Measurements from ENCODE around the gene CDC42BPG.
"Not testable (repeated sequence)": the region's sequence is repeated elsewhere in the genome, so short reads cannot be mapped to it uniquely, and the experiment has no call there.

The CDC42BPG gene

DNA sequence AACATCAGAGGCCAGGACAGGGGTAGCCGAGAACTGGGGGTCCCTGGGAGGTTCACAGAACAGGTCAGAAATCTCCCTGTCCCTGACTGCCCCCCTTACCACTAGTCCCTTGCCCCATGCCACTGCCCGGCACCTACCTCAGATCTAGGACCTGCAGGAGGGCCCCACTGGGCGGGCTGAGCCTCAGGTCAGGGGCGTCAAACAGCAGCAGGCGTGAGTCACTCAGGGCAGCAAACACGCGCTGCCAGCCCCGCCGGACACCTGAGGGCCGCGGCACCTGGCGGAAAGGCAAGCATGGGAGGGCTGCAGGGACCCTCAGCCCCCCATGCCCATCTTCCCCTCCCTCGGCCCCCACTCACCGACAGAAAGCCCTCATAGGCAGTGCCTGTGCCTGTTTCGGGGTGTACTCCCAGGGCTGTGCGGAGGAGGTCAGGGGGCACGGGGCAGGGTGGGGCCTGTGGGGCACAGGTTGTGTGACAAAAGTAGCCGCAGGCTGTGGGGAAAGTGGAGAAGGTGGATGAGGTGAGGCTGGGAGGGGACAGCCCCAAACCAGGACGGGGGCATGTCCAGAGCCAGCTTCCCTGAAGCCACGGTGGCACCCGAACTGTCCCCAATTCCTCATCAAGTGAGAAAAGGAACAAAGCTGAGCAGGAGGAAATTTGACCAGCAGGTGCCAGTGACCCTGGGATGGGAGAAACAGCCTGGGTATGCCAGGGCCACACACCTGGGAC, 11.8 kb downstream of the CDC42BPG start:
- DNase-seq, result no peak

DNA sequence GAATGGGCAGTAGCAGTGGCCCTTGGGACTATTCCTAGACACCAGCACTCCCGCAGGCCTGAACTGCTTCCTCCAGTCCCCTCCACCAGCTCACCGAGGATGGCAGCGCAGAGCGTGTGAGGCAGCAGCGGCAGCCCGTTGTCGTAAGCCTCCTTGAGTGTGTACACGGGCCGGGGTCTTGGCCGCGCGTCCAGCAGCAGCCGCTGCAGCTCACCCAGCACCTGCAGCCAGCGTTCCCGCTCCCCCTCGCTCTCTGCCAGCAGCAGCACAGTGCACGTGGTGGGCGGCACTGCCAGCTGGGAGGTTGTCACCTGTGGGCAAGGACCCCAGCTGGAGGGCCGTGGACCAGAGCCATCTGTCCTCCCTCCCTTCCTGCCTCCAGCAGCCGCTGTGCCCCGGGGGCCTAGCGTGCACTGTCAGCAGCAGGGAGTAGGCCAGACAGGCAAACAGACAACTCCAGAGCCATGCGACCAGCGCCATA, 13.0 kb downstream of the CDC42BPG start:
- no peak for DNase-seq

DNA sequence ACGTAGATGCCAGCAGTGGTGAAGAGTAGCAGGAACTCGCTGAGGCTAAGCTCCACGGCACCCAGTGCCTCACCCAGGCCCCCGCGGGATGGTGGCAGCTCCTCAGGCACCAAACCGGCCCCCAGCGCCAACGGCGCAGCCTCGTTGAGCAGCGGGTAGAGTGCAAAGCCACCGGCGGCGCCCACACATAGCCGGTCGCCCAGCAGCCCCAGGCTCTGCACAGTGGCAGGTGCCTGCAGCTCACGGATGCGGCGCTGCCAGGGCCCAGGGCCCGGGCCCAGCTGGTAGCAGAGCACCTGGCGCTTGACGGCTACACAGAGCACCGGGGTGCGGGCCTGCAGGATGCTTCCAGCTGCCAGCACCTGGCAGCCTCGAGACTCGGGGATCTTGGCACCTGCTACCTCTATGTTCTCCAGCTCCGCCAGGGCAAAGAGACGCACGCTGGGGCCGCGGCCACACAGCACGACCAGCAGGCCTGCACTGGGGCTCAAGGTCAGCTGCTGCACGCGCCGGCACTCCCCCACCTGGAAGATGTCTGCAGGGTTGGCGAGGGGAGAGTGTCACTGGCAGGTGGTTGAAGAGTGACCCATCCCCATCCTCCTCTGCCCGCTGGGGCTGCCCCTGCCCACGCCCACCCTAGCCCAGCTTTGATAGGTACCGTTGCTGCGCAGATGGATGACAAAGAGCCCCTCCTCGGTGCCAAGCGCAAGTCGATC, 14.8 kb downstream of the CDC42BPG start:
- DNase-seq, result no peak

DNA sequence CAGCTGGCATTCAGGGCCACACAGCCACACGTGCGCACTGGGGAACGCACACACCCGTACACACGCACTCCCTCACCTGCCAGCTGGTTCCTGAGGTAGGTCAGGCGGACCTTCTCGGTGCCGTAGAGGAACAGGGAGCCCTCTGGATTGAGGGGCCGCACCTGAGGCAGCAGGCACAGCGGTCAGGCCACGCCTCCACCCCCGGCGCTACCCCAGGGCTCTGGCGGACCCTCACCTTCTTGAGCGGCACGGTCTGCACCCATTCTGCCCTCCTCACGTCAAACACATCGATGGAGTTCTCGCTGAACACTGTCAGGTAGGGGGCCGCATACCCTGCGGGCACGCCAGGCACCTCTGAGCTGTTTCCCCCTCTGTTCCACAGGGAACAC, 17.0 kb downstream of the CDC42BPG start:
- no peak for DNase-seq

DNA sequence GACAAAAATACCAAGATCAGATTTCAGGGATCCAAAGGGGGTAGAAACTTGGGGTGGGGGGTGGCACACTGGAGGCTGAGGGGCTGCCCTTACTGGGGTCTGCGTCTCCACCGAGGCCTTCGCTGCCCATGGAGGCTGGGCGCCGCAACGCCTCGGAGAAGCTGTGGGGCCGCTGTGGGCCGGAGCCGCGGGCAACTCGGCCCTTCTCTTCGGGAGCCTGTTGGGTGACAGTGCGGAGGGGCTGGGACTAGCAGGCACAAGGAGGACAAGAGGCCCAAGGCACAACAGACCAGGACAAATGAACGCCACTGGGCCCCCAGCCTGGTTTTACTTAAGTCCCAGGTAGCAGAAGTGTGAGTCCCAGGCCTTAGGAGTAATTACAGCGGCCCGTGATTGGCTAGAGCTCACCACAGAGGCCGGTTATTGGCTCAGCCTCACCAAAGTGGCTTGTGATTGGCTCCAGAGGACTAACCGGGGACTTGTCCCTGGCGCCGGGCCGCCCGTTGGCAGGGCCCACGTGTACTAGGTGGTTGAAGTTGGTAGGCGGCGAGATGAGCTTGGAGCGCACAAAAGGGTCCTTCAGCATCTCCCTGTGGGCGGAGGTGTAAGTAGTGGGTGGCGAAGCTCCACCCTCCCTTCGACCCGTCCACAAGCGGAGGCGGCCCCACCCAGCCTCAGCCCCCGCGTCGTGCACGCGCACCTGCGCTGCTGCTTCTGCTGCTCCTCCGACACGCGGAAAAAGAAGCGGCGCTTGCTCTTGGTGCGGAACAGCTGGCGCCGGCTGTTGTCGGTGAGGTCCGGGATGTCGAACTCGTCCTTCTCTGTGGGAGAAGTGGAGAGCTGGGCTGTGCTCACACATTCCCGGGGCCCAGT, 17.6 kb downstream of the CDC42BPG start:
- no peak for DNase-seq

DNA sequence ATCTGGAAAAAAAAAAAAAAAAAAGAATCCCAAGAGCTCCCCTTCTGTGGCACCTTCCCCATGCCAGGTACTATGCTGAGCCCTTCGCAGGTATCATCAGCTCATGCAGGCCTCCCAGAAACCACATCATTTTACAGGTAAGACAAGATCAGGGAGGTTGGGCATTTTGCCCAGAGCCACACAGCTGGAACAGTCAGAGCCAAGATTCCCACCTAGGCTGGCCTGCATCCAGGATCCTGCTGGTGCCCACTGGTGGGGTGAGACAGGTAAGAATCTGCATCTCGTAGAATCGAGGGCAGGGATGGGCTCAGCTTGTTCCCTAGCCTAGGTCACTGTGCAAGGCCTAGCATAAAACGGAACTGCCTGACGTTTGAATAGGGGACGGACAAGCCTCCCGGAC, 18.4 kb downstream of the CDC42BPG start:
- no peak for DNase-seq

DNA sequence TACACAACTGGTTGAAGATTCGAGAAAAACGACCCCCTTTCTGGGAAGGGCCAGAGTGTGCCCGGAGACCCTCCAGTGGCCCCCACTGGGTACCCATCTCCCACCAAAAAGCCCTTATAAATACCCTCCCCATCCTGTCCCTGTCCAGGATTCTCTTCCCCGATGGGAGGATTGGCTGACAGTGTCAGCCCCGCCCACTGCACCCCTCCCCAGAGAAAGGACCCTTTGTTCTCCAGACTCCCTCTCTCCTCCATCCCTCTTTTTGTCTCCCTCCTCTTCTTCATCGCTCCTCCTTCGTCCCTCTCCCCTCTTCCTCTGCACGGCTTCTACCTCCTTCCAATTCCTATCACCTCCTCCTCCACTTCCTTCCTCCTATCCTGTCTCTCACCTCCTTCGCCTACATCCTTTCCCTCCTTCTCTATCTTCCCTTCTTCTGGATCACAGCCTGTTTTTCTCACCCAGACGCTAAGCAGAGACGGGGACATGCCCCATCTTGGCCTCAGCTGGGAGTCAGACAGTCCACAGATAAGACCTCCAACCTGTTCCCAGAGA, 20.8 kb downstream of the CDC42BPG start:
- no peak for DNase-seq

DNA sequence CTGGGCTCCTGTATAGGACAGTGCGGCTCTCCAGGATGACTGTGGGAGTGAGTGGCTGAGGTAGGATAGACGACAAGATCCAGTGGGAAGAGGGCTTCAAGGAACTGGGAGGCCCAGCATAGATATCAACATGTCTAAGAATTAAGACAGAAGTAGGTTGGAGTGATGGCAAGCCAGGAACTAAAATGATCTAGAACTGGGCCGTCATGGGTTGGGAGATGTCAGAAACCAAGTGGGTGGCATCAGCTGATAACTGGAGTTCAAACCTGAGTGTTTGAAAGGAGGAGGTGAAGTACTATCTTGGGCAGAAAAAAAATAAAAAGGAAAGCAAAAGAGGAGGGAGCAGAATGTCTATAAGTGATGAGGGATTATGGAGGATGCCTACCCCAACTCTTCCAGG, 27.0 kb downstream of the CDC42BPG start:
- DNase-seq, result no peak

DNA sequence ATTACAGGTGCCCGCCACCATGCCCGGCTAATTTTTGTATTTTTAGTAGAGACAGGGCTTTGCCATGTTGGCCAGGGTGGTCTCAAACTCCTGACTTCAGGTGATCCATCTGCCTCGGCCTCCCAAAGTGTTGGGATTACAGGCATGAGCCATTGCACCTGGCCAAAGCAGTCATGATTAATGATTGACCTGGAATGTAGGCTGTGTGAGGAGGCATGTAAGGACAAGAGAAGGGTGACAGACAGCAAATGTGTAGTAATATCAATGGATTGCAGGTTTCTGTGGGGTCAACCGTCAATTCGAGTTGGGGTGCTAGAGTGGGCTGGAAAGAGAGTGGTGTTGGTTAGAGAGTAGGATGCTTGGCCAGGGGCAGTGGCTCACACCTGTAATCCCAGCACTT, 29.0 kb downstream of the CDC42BPG start:
- not testable (repeated sequence) for DNase-seq

DNA sequence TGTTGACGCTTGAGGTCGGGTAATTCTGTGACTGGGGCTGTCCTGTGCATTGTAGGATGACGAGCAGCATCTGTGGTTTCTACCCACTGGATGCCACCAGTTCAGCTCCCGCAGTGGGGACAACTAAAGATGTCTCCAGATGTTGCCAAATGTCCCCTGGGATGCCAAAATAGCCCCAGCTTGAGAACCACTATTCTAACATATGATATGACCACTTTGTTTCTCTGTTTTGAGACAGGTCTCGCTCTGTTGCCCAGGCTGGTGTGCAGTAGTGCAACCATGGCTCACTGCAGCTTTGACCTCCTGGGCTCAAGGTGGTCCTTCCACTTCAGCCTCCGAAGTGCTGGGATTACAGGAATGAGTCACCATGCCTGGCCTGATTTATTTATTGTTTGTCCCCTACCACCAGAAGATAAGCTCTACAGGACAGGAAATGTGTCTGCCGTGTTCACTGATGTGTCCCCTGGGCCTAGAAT, 29.7 kb downstream of the CDC42BPG start:
- DNase-seq, result no peak

DNA sequence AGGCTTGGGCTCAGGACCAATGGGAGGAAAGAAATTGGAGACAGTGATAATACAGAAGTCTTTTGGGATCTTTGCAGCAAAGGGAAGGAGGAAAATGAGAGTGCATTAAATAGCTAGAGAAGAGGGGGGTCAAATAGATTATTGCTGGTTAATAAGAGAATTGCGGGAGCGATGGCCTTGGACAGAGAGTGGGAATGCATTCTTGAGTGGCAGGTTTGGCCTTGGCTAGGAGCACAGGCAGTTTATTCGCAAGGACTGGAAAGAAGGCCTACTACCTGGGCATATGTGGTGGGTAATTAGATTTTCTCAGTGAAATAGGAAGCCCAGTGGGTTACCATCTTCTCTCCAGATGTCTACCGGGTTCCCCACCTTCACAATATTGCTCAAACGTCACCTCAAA, 30.6 kb downstream of the CDC42BPG start:
- DNase-seq, result no peak

DNA sequence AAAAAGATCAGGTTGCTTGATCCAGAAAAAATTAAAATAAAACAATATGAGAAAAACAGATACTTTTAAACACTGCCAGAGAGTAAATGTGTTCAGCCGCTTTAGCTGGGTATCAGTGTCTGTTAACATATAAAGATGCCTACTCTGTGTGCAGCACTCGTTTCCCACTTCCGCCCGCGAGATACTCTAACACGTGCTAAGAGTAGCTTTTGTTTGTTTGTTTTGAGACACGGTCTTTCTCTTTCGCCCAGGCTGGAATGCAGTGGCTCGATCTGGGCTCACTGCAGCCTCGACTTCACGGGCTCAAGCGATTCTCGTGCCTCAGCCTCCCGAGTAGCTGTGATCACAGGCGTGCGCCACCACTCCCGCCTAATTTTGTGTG, 33.6 kb downstream of the CDC42BPG start:
- DNase-seq, result no peak

DNA sequence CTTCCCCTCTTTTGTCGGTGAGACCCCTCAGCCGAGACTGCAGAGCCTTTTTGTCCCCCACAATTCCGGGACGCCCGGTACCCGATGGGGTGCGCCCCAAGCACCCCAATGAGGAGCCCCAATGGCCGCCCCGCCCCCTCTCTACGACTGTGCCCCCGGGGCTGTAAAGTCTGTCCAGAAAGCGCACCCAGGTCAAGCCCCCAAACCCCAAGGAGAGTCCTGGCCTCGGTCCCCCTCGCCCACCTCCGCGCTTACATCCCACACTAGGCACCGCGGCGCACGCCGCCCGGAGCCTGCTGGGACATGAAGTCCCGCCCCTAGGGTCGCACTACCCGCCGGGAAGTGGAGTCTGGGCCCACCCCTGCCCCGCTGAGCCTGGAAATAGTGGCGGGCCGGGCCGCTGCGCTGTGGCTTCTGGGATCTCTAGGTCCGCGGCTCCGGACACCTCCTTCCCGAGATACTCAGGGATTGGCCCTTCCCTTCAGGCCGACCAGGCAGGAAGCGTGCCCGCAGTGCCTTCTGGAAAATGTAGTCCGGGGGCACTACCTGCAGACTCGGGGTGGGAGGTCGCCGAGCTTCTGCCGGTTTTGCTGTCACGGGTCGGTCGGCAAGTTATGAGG, 34.1 kb downstream of the CDC42BPG start, which contains the start of gene MEN1:
Gene MEN1 (minus strand): TSS at position 281 of the 620 bp plus-strand sequence. CDS start 442 bp downstream, outside the sequence.
- DNase-seq, result no peak

DNA sequence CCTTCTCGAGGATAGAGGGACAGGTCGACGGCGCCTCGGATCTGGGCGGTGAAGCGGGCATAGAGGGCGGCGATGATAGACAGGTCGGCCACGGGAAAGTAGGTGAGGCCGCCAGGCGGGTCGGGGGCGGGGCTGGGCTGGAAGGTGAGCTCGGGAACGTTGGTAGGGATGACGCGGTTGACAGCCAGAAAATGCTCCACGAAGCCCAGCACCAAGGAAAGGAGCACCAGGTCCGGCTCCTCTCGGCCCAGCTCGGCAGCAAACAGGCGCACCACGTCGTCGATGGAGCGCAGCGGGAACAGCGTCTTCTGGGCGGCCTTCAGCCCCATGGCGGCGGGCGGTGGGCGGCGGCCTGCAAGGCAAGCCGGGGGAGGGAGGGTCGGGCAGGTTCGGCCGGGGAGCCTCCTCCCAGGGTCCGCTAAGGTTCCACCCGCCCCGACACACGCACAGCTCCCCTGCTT, 34.6 kb downstream of the CDC42BPG start:
- no peak for DNase-seq

DNA sequence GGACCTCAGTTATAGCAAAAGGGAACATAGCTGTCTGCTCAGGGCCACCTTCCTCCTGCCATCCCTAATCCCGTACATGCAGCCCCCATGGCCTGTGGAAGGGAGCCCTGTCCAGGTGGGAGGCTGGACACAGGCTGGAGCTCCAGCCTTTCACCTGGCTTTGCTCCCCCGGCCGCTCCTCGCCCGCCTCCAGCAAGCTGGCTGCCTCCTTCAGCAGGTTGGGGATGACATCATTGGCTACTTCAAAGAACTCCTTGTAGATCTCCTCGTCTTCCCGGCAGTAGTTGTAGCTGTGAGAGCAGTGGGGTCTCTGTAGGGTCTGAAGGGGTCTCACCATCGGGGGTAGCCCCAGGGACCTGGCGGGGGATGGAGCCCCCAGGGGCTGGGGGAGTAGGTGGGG, 39.0 kb downstream of the CDC42BPG start:
- no peak for DNase-seq

DNA sequence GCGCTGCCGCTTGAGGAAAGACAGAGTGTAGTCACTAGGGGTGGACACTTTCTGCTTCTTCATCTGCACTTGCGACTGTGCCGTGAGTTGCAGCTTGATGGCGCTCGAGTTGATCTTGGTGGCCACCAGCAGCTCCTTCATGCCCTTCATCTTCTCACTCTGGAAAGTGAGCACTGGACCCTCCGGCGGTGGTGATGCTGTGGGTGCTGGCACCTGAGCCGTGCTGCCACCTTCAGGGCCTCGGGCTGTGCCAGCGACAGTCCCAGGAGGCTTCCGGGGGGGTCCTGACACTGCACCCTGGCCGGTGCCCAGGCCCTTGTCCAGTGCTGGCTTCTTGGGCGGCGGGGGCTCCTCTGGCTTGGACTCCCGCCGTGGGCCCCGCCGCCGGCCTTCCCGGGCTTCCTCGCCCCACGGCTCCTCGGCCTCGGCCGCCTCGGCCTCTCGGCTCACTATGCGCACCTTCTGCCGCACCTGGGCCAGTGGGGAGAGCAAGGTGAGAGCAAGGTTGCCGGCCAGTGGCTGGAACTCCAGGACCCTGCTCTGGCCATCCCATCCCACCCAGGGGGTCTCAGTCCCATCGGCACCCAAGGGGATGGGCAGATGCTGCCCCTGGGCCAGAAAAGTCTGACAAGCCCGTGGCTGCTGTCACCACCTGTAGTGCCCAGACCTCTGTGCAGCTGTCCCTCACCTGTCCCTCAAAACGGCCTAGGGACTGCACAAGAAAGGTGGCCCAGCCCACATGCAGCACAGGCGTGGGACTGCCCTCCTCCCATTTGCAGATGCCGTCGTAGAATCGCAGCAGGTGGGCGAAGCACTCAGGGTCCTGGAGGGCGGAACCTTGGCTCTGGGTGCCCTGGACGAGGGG, 39.9 kb downstream of the CDC42BPG start:
- no peak for DNase-seq

DNA sequence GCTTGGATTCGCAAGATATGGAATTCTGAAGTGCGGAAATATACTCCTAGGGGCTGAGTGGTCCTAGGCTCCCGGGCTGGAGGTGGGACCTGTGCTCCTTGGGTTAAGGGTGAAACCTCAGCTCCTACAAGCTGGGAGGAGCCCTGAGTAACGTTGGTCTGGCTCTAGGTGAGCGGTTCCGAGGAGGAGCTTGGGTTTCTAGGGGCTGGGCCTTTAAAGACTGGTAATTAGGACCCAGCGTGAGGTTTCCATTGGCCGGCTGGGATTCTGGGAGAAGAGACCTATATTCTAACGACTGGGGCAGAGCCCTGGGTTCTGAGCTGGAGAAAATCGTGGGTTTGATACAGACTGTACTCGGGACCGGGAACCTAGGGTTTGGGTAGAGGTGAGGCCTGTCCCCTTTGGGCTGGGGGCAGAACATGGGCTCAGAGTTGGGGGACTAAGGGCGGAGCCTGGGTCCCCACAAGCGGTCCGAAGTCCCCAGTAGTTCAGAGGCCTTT, 40.6 kb downstream of the CDC42BPG start:
- no peak for DNase-seq

DNA sequence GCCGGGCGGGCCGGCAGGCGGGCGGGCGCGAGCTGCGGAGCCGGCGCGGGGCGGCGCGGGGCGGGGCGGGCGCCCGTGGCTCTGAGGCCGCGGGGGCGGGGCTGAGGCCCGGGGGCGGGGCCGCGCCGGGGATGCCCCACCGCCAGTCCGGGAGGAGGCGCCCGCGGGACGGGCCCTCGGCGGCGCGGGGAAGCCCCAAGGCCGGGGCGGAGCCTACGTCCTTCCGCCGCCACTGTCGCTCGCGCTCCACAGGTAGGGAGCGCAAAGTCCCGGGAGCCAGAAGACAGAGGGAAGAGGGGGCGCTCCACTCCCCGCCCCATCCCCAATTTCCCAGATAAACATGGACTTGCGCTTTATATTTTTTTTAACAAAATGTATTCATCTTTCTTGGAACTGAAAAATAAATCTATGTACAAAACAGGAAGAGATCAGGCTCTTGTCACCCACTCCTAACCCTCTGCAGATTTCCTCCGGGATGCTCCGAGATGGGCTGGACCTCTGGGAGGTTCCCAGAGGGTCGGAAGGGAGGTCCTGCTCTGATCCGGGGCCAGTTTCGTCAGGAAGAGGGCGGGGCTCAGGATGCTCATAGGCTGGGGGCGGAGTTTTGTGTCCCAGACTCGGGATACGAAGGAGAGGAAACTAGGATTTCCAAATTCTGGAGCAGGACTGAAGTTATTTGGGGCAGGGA, 41.2 kb downstream of the CDC42BPG start, which contains the start of gene MAP4K2:
Gene MAP4K2 (minus strand): TSS at position 57 of the 688 bp plus-strand sequence. CDS start 65 bp downstream, outside the sequence.
- no peak for DNase-seq

DNA sequence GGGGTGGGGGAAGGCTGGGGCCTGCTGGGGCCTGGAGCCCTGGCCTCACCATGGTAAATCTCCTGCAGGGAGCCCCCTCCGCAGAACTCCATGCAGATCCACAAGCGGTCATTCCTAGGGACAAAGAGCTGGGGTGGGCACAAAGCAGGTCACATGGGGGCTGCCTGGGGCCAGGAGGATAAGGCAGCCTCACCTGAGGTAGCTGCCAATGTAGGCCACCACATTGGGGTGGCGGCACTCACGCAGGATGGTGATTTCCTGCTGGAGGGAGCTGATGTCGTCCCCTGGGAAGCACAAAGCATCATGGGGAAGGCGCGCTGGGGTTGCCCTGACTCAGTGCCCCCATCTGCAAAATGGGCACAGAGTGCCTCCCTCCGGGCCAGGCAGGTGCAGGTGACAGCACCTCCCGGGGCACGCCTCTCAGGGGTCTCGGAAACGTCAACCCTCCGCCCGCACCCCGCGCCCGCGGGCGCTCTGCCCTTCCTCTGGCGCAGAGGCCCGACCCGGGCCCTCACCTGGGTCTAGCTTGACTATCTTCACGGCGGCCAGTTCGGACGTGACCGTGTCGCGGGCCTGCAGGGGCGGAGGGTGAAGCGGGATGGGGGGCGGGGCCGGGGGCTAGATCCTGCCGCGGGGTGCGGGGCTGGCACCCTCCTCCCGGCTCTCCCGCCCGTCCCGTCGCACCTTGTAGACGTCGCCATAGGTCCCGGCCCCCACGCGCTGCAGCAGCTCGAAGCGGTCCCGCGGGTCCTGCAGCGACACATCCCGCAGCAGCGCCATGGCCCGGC, 41.9 kb downstream of the CDC42BPG start:
- DNase-seq, result no peak
